Activated CD4-positive, alpha-beta memory T cell treated with anti-CD3 and anti-CD28 coated beads, Interleukin-2, amount 10 ng/mL, durations not matched to agents 7 days and 5 days (primary cell): ENCODE data around the gene TAPBP. TPM values are rescaled to one million over a fixed set of nuclear protein-coding genes. Genes with fewer than 3 reads are reported as not detected.
"Not testable (repeated sequence)": the region's sequence is repeated elsewhere in the genome, so short reads cannot be mapped to it uniquely, and the experiment has no call there.

ENCODE experiments used
- CTCF ChIA-PET: fragments of 350-600 bp; sonication (Branson Sonifier 250); formaldehyde crosslinking; loops from one replicate; lab custom pipeline; 2021; ENCODE audit warnings: antibody characterized with exemption, inconsistent platforms; lab: Charles Lee
- POLR2A ChIA-PET: fragments of 350-600 bp; sonication (Branson Sonifier 250); formaldehyde crosslinking; loops from one replicate; lab custom pipeline; 2021; ENCODE audit warnings: antibody characterized with exemption; lab: Charles Lee
- DNase-seq: peaks from one replicate; pipeline ENCODE4 v3.0.0-alpha.2; 2020
- H3K27ac Mint-ChIP-seq: one replicate; pipeline ENCODE4 v1.8.0; 2021; ENCODE audit warnings: mild to moderate bottlenecking, mixed read lengths
- H3K27me3 Mint-ChIP-seq: one replicate; pipeline ENCODE4 v1.8.0; 2021; ENCODE audit warnings: mixed read lengths
- H3K36me3 Mint-ChIP-seq: one replicate; pipeline ENCODE4 v1.8.0; 2021; ENCODE audit warnings: low read depth, mixed read lengths
- H3K4me1 Mint-ChIP-seq: one replicate; pipeline ENCODE4 v1.8.0; 2021; ENCODE audit warnings: mixed read lengths
- H3K4me3 Mint-ChIP-seq: one replicate; pipeline ENCODE4 v1.8.0; 2021; ENCODE audit warnings: mild to moderate bottlenecking, mixed read lengths
- H3K9me3 Mint-ChIP-seq: one replicate; pipeline ENCODE4 v1.8.0; 2021; ENCODE audit warnings: mixed read lengths
- total RNA-seq, 2 experiments: library from RNA; stranded (reverse); gene quantifications; one replicate each; pipeline ENCODE4 v1.2.3, GENCODE V29; 2021

TAPBP gene
- total RNA-seq, 2 experiments from 2014 or later: 243 to 249 TPM

DNA sequence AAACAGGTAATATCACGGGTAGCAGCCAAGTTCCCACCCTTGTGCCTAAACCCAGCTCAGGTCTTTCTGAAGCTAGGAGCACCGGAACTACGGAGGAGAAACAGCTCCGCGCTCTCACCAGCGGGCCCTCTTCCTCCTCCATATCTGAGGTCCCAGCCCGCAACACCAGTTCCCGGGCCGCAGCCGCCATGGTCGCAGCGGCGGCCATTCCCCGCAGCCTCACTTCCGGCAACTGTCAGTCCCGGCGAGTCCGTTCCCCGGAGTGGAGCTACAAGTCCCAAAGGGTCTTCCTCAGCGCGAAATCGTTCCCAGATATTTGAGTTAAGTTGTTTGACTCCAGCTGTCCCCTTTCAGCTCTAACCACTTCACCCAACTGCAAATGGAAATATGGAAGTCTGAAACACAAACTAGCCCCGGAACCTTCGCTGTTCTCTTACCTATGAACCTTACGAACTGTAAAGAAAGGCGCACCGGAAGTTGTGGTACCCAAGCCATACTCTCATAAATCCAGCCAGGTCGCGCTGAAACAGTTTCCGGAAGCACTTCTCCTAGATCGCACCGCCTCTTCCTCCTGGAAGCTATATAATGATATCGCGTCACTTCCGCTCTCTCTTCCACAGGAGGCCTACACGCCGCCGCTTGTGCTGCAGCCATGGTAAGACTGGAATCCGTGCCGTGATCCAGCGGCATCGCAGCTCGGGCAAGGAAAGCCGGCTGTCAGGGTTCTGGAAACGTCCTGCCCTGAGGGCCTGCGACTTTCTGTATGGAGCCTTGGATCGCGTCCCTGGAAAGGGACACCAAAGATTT is 42.2 kb downstream of the TAPBP start, which contains the start of the genes RPS18 and VPS52:
RPS18 (plus strand) TSS at position 608 of the 807 bp plus-strand sequence; CDS start at position 653, 45 bp downstream.
VPS52 (minus strand) TSS at position 409 of the 807 bp plus-strand sequence; CDS start at position 208, 201 bp downstream.
- Mint-ChIP-seq H3K4me1 (peaks cover 64% of the 10 kb centered on the region), H3K27ac (peak within 1 kb of the TSS; percentile 99), H3K9me3 (no peaks in the 10 kb centered on the region), H3K4me3 (peak within 1 kb of the TSS; percentile 92), H3K27me3 (no peaks in the 10 kb centered on the region), H3K36me3 (peaks cover 86% of the 10 kb centered on the region)
- ChIA-PET CTCF (interaction anchor here (0.8 to 2.2 kb wide), 12 partner anchors 11 to 440 kb away, joined by 3 to 27 read pairs (median 4); partner anchors contain the start of genes HSD17B8, PFDN6, RING1 and UQCC2), POLR2A (interaction anchor here (0.6 to 4.2 kb wide), 40 partner anchors 8 to 1313 kb away, joined by 3 to 76 read pairs (median 5); partner anchors contain the start of genes BRD2, CUTA, NELFE and PFDN6)
- DNase-seq: peak; percentile 93

DNA sequence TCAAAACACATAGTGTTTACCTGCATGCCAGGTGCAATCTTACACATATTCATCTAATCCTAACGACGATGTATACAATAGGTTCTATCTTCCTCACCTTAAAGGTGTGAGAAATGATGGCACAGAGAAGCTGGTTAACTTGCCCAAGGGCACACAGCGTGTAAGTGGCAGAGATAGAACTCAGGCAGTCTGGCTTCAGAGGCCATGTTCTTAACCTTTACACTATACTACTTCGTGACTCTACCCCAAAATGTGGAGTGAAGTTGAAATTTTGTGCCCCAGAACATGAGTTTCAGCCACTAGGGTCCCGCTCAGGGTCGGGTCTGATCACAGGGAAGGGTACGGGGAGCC is 42.8 kb downstream of the TAPBP start:
- ChIA-PET POLR2A (interaction anchor here (0.7 to 4.2 kb wide), 37 partner anchors 8 to 1312 kb away, joined by 3 to 76 read pairs (median 5); partner anchors contain the start of genes BRD2, CUTA, NELFE and PFDN6), CTCF (interaction anchor here (0.8 to 2.2 kb wide), 10 partner anchors 11 to 440 kb away, joined by 3 to 27 read pairs (median 4); partner anchors contain the start of genes HSD17B8, PFDN6, RING1 and UQCC2)
- H3K27ac Mint-ChIP-seq: peak overlapping the region; percentile 99
- H3K4me3 Mint-ChIP-seq: peak overlapping the region; percentile 92
- peaks cover 58% of the 10 kb centered on the region for H3K4me1 Mint-ChIP-seq
- H3K27me3 Mint-ChIP-seq: no peaks in the 10 kb centered on the region
- H3K9me3 Mint-ChIP-seq: no peaks in the 10 kb centered on the region
- peaks cover 86% of the 10 kb centered on the region for H3K36me3 Mint-ChIP-seq
- DNase-seq: no peak

DNA sequence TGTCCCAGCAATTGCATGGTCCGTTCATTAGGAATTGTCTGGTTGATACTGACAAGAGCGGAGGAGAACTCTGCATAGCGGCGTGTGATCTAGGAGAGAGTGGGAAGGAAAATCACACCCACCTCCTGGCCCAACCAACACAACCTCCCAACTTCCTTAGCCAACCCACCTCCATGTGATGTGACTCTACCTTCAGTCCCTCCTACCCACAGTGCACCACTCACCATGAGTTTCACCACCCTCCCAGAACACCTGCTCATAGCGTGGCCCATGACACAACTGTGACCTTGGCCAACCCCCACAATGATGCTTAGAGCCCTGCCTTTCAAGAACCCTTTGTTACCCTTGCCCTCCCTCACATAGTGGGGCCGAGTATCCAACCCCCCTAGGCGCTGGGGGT is 49.9 kb downstream of the TAPBP start:
- peaks cover 11% of the 10 kb centered on the region for H3K4me1 Mint-ChIP-seq
- no peak overlapping the region for H3K4me3 Mint-ChIP-seq
- H3K36me3 Mint-ChIP-seq: peaks cover 82% of the 10 kb centered on the region
- no peaks in the 10 kb centered on the region for H3K9me3 Mint-ChIP-seq
- no peak overlapping the region for H3K27ac Mint-ChIP-seq
- H3K27me3 Mint-ChIP-seq: no peaks in the 10 kb centered on the region
- POLR2A ChIA-PET: interaction anchor here (0.6 to 1.6 kb wide), 3 partner anchors 8 to 35 kb away, joined by 3 to 7 read pairs (median 3); partner anchors contain the start of genes B3GALT4, RPS18 and VPS52
- CTCF ChIA-PET: no interaction called here
- no peak for DNase-seq

GRCh38 chr6:33262490-33262889 is 51.4 kb downstream of the TAPBP start:
- CTCF ChIA-PET: interaction anchor here (2.8 kb wide), 1 partner anchor 13 kb away, joined by 13 read pairs; no protein-coding TSS in a partner anchor
- DNase-seq, H3K9me3 Mint-ChIP-seq, POLR2A ChIA-PET, H3K4me1 Mint-ChIP-seq, H3K27ac Mint-ChIP-seq, H3K27me3 Mint-ChIP-seq, H3K4me3 Mint-ChIP-seq: not testable (repeated sequence)
- H3K36me3 Mint-ChIP-seq: peaks cover 76% of the 10 kb centered on the region

- Mint-ChIP-seq H3K9me3 (no peaks in the 10 kb centered on the region), H3K36me3 (peaks cover 56% of the 10 kb centered on the region)
- POLR2A ChIA-PET: interaction anchor here (0.8 kb wide), 1 partner anchor 13 kb away, joined by 4 read pairs; the partner anchor contains the start of genes RPS18 and VPS52
These were observed 54.8 kb downstream of the TAPBP start for GRCh38 chr6:33259032-33259431.

GRCh38 chr6:33254591-33254990 is 59.3 kb downstream of the TAPBP start:
- Mint-ChIP-seq H3K4me3 (no peak overlapping the region), H3K27me3 (no peaks in the 10 kb centered on the region), H3K9me3 (no peaks in the 10 kb centered on the region), H3K27ac (no peak overlapping the region), H3K36me3 (peaks cover 47% of the 10 kb centered on the region), H3K4me1 (peaks cover 31% of the 10 kb centered on the region)
- no peak for DNase-seq
- POLR2A ChIA-PET: interaction anchor here (1.0 to 1.3 kb wide), 2 partner anchors 16 to 46 kb away, joined by 3 to 4 read pairs; partner anchors contain the start of genes RING1 and VPS52
- CTCF ChIA-PET: interaction anchor here (0.5 kb wide), 1 partner anchor 520 kb away, joined by 4 read pairs; no protein-coding TSS in a partner anchor

More at GRCh38 chr6:33259032-33259431, 54.8 kb downstream of the TAPBP start:
- CTCF ChIA-PET: interaction anchor here (1.5 kb wide), 1 partner anchor 27 kb away, joined by 3 read pairs; no protein-coding TSS in a partner anchor
- Mint-ChIP-seq H3K27me3 (no peaks in the 10 kb centered on the region), H3K4me1 (peaks cover 4% of the 10 kb centered on the region), H3K27ac (no peak overlapping the region), H3K4me3 (no peak overlapping the region)
- DNase-seq: no peak

DNA sequence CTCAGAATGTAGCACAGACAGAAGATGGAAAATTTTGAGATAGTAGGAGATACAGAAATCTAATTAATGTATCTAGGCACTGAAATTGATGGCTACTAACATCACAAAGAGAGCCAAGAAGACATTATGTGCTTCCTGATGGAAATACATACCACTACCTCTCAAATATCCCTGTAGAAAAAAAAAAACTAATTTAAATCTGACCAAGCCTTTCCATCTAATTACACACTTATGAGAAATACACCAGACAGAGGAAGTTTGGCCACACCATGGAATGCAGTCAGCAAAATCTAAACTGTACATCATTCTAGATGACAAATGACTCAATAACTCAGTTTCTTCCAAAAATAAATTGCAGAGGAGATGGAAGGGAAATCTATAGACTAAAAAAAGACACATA is 61.1 kb downstream of the TAPBP start:
- Mint-ChIP-seq H3K27me3 (no peaks in the 10 kb centered on the region), H3K4me1 (peaks cover 46% of the 10 kb centered on the region), H3K9me3 (no peaks in the 10 kb centered on the region), H3K4me3 (no peak overlapping the region), H3K36me3 (peaks cover 38% of the 10 kb centered on the region), H3K27ac (no peak overlapping the region)
- ChIA-PET POLR2A (interaction anchor here (0.7 to 5.2 kb wide), 2 partner anchors 18 to 94 kb away, joined by 3 to 71 read pairs; partner anchors contain the start of genes RPS18 and VPS52), CTCF (interaction anchor here (0.7 kb wide), 1 partner anchor 14 kb away, joined by 3 read pairs; no protein-coding TSS in a partner anchor)
- DNase-seq: no peak

- peaks cover 34% of the 10 kb centered on the region for H3K36me3 Mint-ChIP-seq
- peak overlapping the region; percentile 11 for H3K4me3 Mint-ChIP-seq
- ChIA-PET CTCF (interaction anchor here (0.7 to 1.4 kb wide), 2 partner anchors 94 to 383 kb away, joined by 3 to 4 read pairs; no protein-coding TSS in a partner anchor), POLR2A (interaction anchor here (3.8 to 5.2 kb wide), 5 partner anchors 20 to 279 kb away, joined by 12 to 71 read pairs (median 30); partner anchors contain the start of genes B3GALT4, PFDN6, RGL2 and RPS18)
- H3K27me3 Mint-ChIP-seq: no peaks in the 10 kb centered on the region
- DNase-seq: no peak
- H3K9me3 Mint-ChIP-seq: no peaks in the 10 kb centered on the region
- peaks cover 46% of the 10 kb centered on the region for H3K4me1 Mint-ChIP-seq
- peak overlapping the region; percentile 47 for H3K27ac Mint-ChIP-seq
These were observed 62.4 kb downstream of the TAPBP start for GRCh38 chr6:33251395-33252012.

- Mint-ChIP-seq H3K4me1 (peaks cover 46% of the 10 kb centered on the region), H3K9me3 (no peaks in the 10 kb centered on the region), H3K4me3 (peak overlapping the region; percentile 74), H3K36me3 (peaks cover 31% of the 10 kb centered on the region), H3K27ac (peak overlapping the region; percentile 87), H3K27me3 (no peaks in the 10 kb centered on the region)
- DNase-seq: no peak
- ChIA-PET POLR2A (interaction anchor here (0.9 to 5.2 kb wide), 7 partner anchors 11 to 278 kb away, joined by 3 to 71 read pairs (median 26); partner anchors contain the start of genes B3GALT4, PFDN6, RGL2 and RPS18), CTCF (interaction anchor here (0.7 to 3.4 kb wide), 6 partner anchors 21 to 383 kb away, joined by 3 to 27 read pairs (median 4); partner anchors contain the start of genes B3GALT4, RPS18 and VPS52)
These were observed 63.1 kb downstream of the TAPBP start for GRCh38 chr6:33250731-33251130.

- DNase-seq: no peak
- Mint-ChIP-seq H3K27me3 (no peaks in the 10 kb centered on the region), H3K9me3 (no peaks in the 10 kb centered on the region), H3K4me1 (peaks cover 46% of the 10 kb centered on the region), H3K36me3 (peaks cover 30% of the 10 kb centered on the region), H3K27ac (peak overlapping the region; percentile 87), H3K4me3 (peak overlapping the region; percentile 74)
- ChIA-PET CTCF (interaction anchor here (0.8 to 3.7 kb wide), 24 partner anchors 10 to 396 kb away, joined by 3 to 62 read pairs (median 7); partner anchors contain the start of genes B3GALT4, HSD17B8, PSMB9 and RING1), POLR2A (interaction anchor here (0.5 to 5.2 kb wide), 20 partner anchors 10 to 405 kb away, joined by 3 to 71 read pairs (median 7); partner anchors contain the start of genes B3GALT4, HSD17B8, PFDN6 and RGL2)
These were observed 63.9 kb downstream of the TAPBP start for GRCh38 chr6:33249732-33250630.
